OCI-LY7 (cell line): ENCODE measurements around the gene ETV3L.

ENCODE experiments used
- CTCF ChIP-seq: fragments of 200-600 bp; sonication (generic); conservative IDR thresholded peaks from 2 replicates; pipeline ENCODE4 v1.5.1; 2014; ENCODE audit warnings: mild to moderate bottlenecking, antibody characterized with exemption, low read length, moderate library complexity, mixed read lengths
- EZH2phosphoT487 ChIP-seq: fragments of 200-600 bp; sonication (generic); IDR thresholded peaks from 2 replicates; pipeline ENCODE4 v1.6.1; 2018; ENCODE audit warnings: low read depth, borderline replicate concordance, mild to moderate bottlenecking, mixed run types, antibody characterized with exemption, low read length, moderate library complexity, mixed read lengths

- TF ChIP-seq CTCF (no peak), EZH2phosphoT487 (no peak)
Measured at GRCh38 chr1:157104598-157105293, 5.1 kb upstream of the ETV3L start.
